ENCODE results near the gene PPP1R11. TPM values are rescaled to one million over a fixed set of nuclear protein-coding genes. Genes with fewer than 3 reads are reported as not detected.
A peak's percentile ranks its signal among the peaks of the same experiment; 100 is the strongest.

Gene PPP1R11
- total and polyA plus RNA-seq, 2 of the 13 experiments (the other 11 are each of a cell fraction or from before 2014, with no cell fraction given) = 32.1 to 58.9 TPM

DNA sequence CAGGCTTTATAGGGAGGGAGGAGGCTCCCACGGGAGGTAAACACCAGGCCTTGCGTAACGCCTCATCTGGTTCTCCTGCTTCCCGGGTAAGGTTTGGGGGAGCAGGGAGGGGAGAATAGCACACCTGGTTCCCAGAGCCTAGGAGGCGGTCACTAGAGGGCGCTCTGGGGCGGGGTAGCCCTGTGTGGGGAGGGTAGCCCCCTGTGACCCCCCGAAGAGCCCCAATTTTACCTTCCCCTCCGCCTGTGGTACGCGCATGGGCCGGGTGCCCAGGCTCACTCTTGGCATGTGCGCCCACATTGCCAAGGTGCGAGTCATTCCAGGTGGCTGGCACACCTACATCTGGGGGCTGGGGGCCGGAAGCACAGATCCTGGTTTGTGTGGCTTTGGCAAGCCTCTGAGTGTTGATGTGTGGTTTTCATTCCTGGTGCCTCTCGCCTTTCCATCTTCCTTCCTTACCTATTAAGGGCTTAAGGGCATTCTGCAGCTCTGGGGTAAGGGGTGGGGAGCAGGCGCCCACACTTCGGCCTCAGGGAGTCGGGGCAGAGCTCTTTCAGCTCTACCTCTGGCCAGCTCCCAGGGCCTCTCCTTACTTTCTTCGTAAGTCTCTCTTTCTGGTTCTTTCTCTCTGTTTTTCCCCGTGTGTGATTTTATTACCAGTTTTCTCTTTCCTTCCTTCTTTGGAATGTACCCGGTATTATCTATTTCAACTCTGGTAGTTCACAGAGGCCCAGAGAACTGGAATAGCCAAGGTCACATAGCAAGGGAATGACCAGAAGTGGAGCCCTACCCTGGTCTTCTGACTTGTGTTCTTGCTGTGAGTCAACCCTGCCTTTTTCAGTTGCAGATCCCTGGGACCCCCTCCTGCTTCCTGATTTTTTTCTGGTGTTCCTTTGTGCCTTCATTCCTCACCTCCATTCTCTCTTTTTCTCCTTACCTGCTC is 9.1 kb downstream of the PPP1R11 start (continued):
- TF ChIP-seq RFXANK (CRISPR knock-in tag; IDR thresholded peaks at IDR 0.05) = no peak
- peak; percentile 39; the same call in 1 of the 2 replicates for TF ChIP-seq REPIN1 (CRISPR knock-in tag; IDR thresholded peaks at IDR 0.05; ENCODE audit: borderline replicate concordance, low read depth)
- no peak for TF ChIP-seq JARID2 (CRISPR knock-in tag; IDR thresholded peaks at IDR 0.05; ENCODE audit: insufficient replicate concordance)
- TF ChIP-seq TARDBP (CRISPR knock-in tag; IDR thresholded peaks at IDR 0.05) = no peak
- TF ChIP-seq, protein P1, sequence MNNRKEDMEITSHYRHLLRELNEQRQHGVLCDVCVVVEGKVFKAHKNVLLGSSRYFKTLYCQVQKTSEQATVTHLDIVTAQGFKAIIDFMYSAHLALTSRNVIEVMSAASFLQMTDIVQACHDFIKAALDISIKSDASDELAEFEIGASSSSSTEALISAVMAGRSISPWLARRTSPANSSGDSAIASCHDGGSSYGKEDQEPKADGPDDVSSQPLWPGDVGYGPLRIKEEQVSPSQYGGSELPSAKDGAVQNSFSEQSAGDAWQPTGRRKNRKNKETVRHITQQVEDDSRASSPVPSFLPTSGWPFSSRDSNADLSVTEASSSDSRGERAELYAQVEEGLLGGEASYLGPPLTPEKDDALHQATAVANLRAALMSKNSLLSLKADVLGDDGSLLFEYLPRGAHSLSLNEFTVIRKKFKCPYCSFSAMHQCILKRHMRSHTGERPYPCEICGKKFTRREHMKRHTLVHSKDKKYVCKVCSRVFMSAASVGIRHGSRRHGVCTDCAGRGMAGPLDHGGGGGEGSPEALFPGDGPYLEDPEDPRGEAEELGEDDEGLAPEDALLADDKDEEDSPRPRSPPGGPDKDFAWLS (CRISPR knock-in tag; IDR thresholded peaks at IDR 0.05; ENCODE audit: borderline replicate concordance) = no peak
- TF ChIP-seq, protein P2, sequence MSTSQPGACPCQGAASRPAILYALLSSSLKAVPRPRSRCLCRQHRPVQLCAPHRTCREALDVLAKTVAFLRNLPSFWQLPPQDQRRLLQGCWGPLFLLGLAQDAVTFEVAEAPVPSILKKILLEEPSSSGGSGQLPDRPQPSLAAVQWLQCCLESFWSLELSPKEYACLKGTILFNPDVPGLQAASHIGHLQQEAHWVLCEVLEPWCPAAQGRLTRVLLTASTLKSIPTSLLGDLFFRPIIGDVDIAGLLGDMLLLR (CRISPR knock-in tag; IDR thresholded peaks at IDR 0.05) = no peak
- TF ChIP-seq, protein P3, sequence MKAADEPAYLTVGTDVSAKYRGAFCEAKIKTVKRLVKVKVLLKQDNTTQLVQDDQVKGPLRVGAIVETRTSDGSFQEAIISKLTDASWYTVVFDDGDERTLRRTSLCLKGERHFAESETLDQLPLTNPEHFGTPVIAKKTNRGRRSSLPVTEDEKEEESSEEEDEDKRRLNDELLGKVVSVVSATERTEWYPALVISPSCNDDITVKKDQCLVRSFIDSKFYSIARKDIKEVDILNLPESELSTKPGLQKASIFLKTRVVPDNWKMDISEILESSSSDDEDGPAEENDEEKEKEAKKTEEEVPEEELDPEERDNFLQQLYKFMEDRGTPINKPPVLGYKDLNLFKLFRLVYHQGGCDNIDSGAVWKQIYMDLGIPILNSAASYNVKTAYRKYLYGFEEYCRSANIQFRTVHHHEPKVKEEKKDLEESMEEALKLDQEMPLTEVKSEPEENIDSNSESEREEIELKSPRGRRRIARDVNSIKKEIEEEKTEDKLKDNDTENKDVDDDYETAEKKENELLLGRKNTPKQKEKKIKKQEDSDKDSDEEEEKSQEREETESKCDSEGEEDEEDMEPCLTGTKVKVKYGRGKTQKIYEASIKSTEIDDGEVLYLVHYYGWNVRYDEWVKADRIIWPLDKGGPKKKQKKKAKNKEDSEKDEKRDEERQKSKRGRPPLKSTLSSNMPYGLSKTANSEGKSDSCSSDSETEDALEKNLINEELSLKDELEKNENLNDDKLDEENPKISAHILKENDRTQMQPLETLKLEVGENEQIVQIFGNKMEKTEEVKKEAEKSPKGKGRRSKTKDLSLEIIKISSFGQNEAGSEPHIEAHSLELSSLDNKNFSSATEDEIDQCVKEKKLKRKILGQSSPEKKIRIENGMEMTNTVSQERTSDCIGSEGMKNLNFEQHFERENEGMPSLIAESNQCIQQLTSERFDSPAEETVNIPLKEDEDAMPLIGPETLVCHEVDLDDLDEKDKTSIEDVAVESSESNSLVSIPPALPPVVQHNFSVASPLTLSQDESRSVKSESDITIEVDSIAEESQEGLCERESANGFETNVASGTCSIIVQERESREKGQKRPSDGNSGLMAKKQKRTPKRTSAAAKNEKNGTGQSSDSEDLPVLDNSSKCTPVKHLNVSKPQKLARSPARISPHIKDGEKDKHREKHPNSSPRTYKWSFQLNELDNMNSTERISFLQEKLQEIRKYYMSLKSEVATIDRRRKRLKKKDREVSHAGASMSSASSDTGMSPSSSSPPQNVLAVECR (CRISPR knock-in tag; IDR thresholded peaks at IDR 0.05; ENCODE audit: borderline replicate concordance) = no peak; the same call in 1 of the 2 replicates
- no peak for TF ChIP-seq ZNF569 (CRISPR knock-in tag; IDR thresholded peaks at IDR 0.05; ENCODE audit: borderline replicate concordance)
- no peak for TF ChIP-seq ZNF484 (CRISPR knock-in tag; IDR thresholded peaks at IDR 0.05; ENCODE audit: borderline replicate concordance, low read depth)
- no peak for TF ChIP-seq KLF16 (CRISPR knock-in tag; IDR thresholded peaks at IDR 0.05)
- no peak for TF ChIP-seq NFIC (IDR thresholded peaks at IDR 0.05; ENCODE audit: low read length)
- no peak for TF ChIP-seq HNF4G (IDR thresholded peaks at IDR 0.05; ENCODE audit: borderline replicate concordance, low read depth, low read length)
- no peak for TF ChIP-seq HNF4G (CRISPR knock-in tag; IDR thresholded peaks at IDR 0.05; ENCODE audit: borderline replicate concordance, low read depth)
- TF ChIP-seq ZNF207 (IDR thresholded peaks at IDR 0.05; ENCODE audit: borderline replicate concordance) = no peak
- no peak for TF ChIP-seq JUNB (CRISPR knock-in tag; IDR thresholded peaks at IDR 0.05; ENCODE audit: borderline replicate concordance)
- TF ChIP-seq HNRNPL (IDR thresholded peaks at IDR 0.05; ENCODE audit: low read depth, low read length) = peak; percentile 84
- TF ChIP-seq CEBPB (IDR thresholded peaks at IDR 0.05; ENCODE audit: borderline replicate concordance, low read depth, low read length) = peak; percentile 82
- TF ChIP-seq, protein P4, sequence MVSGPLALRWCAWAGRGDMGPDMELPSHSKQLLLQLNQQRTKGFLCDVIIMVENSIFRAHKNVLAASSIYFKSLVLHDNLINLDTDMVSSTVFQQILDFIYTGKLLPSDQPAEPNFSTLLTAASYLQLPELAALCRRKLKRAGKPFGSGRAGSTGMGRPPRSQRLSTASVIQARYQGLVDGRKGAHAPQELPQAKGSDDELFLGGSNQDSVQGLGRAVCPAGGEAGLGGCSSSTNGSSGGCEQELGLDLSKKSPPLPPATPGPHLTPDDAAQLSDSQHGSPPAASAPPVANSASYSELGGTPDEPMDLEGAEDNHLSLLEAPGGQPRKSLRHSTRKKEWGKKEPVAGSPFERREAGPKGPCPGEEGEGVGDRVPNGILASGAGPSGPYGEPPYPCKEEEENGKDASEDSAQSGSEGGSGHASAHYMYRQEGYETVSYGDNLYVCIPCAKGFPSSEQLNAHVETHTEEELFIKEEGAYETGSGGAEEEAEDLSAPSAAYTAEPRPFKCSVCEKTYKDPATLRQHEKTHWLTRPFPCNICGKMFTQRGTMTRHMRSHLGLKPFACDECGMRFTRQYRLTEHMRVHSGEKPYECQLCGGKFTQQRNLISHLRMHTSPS (CRISPR knock-in tag; IDR thresholded peaks at IDR 0.05; ENCODE audit: low read depth) = peak; percentile 17; the same call in 1 of the 2 replicates
- TF ChIP-seq SAP130 (CRISPR knock-in tag; IDR thresholded peaks at IDR 0.05; ENCODE audit: low read depth) = peak; percentile 60
- no peak for TF ChIP-seq ZNF598 (CRISPR knock-in tag; IDR thresholded peaks at IDR 0.05; ENCODE audit: borderline replicate concordance)
